Activated T-helper 1 cell treated with anti-CD3 and anti-CD28 coated beads, Interleukin-12 subunit alpha, Interleukin-12 subunit beta, Interleukin-2, Interleukin-4 antibody, amounts not matched to agents 30 ng/mL and 10 ng/mL and 1 ng/mL, durations not matched to agents 14 hours and 24 hours and 36 hours (primary cell): Measurements from ENCODE around the gene VSIG8. TPM values are rescaled to one million over a fixed set of nuclear protein-coding genes. Genes with fewer than 3 reads are reported as not detected.
A peak's percentile ranks its signal among the peaks of the same experiment; 100 is the strongest.

ENCODE experiments used
- DNase-seq: peaks from one replicate; pipeline ENCODE4 v3.0.0; 2021; ENCODE audit warnings: low spot score
- H3K27ac Mint-ChIP-seq: one replicate; pipeline ENCODE4 v1.8.0; 2021; ENCODE audit warnings: mild to moderate bottlenecking, mixed read lengths
- H3K27me3 Mint-ChIP-seq: one replicate; pipeline ENCODE4 v1.8.0; 2022; ENCODE audit warnings: mild to moderate bottlenecking, moderate library complexity, mixed read lengths; ENCODE audit not compliant: insufficient read depth
- H3K36me3 Mint-ChIP-seq: one replicate; pipeline ENCODE4 v1.8.0; 2021; ENCODE audit warnings: low read depth, mixed read lengths
- H3K4me1 Mint-ChIP-seq: one replicate; pipeline ENCODE4 v1.8.0; 2021; ENCODE audit warnings: low read depth, mixed read lengths
- H3K4me3 Mint-ChIP-seq: one replicate; pipeline ENCODE4 v1.8.0; 2021; ENCODE audit warnings: mild to moderate bottlenecking, moderate library complexity, mixed read lengths
- H3K9me3 Mint-ChIP-seq: one replicate; pipeline ENCODE4 v1.8.0; 2021; ENCODE audit warnings: mixed read lengths
- intact Hi-C: fragments of 100-400 bp; cut with micrococcal nuclease; formaldehyde crosslinking; loops from one replicate; pipeline ENCODE4 v1.15.1; 2024
- total RNA-seq: library from RNA; stranded (reverse); gene quantifications from 2 replicates; pipeline ENCODE4 v1.2.3, GENCODE V29; 2022

Gene VSIG8
- total RNA-seq, 1 donor from 2014 or later, result not detected

DNA sequence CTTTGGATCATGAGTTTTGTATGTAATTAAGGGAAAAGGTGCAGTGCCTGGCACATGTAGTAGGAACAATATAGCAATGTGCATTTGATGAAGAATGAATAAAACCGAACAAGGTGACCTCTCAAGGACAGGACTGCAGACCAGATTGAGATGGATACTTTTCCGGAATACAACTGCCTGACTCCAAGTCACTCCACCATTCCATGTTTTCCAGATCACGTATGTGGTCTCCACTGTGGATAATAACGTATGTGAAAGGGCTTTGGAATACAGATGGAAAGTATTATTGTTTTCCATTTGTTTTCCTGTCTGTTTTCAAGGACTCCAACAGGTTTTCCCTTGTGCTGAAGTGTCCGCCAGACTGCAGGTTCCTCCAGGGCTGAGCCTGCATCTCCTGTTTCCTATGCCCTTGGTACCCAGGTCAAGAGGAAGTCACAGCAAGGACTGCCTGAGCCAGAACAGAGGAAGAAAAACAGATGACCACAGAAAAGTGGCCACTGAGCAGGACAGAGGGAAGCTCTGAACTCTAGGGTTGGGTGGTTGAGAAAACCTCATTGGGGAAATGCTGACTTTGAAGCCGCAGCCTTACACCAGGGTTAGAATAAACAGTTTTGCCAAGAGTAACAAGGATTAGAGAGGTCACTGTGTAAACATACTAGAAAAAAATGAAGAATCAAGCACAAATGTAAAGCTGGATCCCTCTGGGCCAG lies 33.5 kb upstream of the VSIG8 start:
- intact Hi-C loops, result no loop called here
- no peak overlapping the region for H3K4me3 Mint-ChIP-seq
- H3K4me1 Mint-ChIP-seq, result peaks cover 13% of the 10 kb centered on the region
- no peaks in the 10 kb centered on the region for H3K36me3 Mint-ChIP-seq
- peaks cover 15% of the 10 kb centered on the region for H3K27me3 Mint-ChIP-seq
- H3K27ac Mint-ChIP-seq, result no peak overlapping the region
- no peaks in the 10 kb centered on the region for H3K9me3 Mint-ChIP-seq
- no peak for DNase-seq

DNA sequence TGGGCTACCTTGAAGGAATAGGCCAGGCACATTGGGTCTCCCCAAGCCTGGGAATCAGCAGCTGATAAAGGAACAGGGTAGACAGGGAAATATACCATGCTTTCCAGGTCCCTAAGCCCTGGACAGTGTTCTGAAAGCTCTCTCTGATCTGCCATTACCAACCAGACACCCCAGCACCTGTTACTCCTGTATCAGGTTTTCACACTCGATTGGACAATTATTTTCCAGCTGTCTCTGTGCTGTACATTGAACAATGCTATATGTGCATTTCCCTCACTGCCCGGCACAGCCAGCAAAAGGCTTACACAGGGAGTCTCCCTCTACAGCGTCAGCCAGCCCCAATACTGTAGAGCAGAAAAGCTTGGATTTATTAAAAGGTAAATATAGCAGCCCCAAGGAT lies 32.8 kb upstream of the VSIG8 start:
- Mint-ChIP-seq H3K36me3 (no peaks in the 10 kb centered on the region), H3K27ac (no peak overlapping the region), H3K4me3 (no peak overlapping the region), H3K4me1 (peaks cover 7% of the 10 kb centered on the region), H3K27me3 (peaks cover 15% of the 10 kb centered on the region), H3K9me3 (no peaks in the 10 kb centered on the region)
- intact Hi-C loops, result no loop called here
- DNase-seq, result no peak

DNA sequence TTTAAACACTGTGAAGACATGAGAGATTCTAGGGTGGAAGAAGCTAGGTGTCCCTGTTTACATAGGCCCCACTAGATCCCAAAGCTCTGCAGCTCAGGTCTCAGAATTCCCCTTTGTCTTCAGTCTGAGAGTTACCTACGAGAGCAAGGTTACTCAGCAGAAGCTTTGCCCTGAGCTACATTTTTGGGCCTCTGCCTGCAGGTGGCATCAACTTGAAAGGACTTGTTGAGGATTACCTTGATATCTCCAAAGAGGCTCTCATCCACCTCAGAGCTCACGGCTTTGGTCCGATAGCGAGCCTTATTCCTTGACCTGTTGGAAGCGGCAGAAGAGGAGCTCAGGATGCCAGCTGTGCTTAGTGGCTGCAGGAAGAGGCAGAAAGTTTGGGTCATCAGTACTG lies 30.5 kb upstream of the VSIG8 start:
- no peak overlapping the region for H3K4me3 Mint-ChIP-seq
- H3K27ac Mint-ChIP-seq, result no peak overlapping the region
- intact Hi-C loops, result loop anchor here (1.0 to 5.0 kb wide), 2 partner anchors 114 to 731 kb away; no protein-coding TSS in a partner anchor
- H3K36me3 Mint-ChIP-seq, result no peaks in the 10 kb centered on the region
- no peaks in the 10 kb centered on the region for H3K9me3 Mint-ChIP-seq
- no peak for DNase-seq
- peaks cover 12% of the 10 kb centered on the region for H3K4me1 Mint-ChIP-seq
- peaks cover 18% of the 10 kb centered on the region for H3K27me3 Mint-ChIP-seq

DNA sequence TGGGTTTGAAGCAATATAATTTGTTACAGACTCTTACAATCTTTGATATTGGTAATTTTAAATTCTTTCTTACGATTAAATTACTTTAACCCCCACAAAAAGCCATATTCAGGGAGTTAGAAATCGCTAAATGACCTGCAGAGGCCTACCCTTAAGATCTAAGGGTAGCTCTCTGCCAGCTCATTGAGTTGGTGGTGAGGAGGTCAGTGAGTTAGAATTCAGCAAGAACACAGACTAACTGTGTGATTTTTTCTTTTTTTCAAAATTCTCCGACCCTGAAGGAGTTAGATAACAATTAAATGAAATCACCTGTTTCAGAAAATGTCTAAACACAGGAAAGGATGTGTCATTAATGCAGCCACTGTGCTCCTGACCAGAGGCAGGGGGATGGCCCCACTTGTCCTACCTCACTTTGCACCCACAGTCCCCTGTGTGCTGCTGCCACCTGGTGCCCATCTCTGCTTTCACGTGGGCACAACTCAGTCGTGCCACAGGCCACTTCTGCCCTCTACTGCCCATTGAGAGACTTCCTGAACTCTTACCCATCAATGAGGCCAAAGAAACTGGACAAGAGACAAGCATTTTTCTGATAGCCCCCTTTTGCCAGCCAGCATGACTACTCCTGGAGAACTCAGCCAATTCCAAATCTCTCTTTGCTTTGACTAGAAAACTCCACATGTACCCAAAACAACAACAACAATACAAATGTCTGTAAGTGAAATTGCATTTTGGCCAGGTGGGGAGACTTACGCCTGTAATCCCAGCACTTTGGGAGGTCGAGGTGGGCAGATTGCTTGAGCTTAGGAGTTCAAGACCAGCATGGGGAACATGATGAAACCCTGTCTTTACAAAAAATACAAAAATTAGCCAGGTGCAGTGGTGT lies 29.1 kb upstream of the VSIG8 start:
- H3K27me3 Mint-ChIP-seq, result peaks cover 17% of the 10 kb centered on the region
- H3K9me3 Mint-ChIP-seq, result no peaks in the 10 kb centered on the region
- H3K4me3 Mint-ChIP-seq, result no peak overlapping the region
- intact Hi-C loops, result loop anchor here (1.0 to 5.0 kb wide), 4 partner anchors 93 to 729 kb away; partner anchors contain the start of gene DUSP23
- no peaks in the 10 kb centered on the region for H3K36me3 Mint-ChIP-seq
- H3K4me1 Mint-ChIP-seq, result peaks cover 12% of the 10 kb centered on the region
- H3K27ac Mint-ChIP-seq, result no peak overlapping the region
- DNase-seq, result peak; percentile 64

DNA sequence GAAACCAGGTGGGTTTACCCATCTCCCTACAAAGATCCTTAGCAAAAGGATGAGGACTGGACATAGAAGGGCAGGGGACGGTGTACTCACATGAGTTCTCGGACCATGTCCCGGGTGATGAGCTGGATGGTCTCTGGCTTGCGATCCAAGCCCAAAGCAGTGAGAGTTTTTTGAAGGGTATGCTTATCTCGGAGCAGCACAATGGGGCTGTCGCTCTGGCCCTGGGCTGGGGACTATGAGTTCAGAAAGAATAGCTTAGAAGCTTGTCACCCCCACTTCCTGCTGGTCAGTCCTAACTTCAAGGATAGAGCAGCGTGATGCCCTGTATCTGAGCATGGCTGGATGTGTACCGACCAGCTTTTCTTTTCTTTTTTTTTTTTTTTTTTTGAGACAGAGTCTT lies 27.9 kb upstream of the VSIG8 start:
- H3K36me3 Mint-ChIP-seq, result no peaks in the 10 kb centered on the region

DNA sequence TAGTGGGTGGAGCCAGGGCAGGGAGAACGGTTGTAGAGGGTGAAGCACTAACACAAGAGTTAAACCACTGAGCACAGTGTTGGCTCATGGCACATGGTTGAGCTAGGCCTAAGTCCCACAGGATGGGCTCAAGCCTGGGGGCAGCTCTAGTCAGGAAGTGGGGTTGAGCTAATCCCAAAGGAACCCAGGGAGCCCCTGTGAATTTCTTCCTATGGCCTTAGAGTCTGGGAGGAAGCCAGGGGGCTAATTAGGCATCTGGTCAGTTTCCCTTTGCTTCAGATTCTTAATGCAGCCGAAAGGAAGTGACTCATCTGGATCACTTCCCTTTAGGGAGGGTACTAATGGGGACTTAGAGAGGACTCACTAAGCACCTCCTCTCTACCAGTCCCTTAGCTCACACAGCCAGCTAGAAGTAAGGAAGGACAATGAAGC lies 27.4 kb upstream of the VSIG8 start:
- no peak for DNase-seq
- no peaks in the 10 kb centered on the region for H3K9me3 Mint-ChIP-seq
- no peak overlapping the region for H3K27ac Mint-ChIP-seq
- intact Hi-C loops, result loop anchor here (2.0 to 5.0 kb wide), 2 partner anchors 63 to 728 kb away; partner anchors contain the start of gene SLAMF8
- peaks cover 10% of the 10 kb centered on the region for H3K27me3 Mint-ChIP-seq
- H3K4me3 Mint-ChIP-seq, result no peak overlapping the region
- peaks cover 12% of the 10 kb centered on the region for H3K4me1 Mint-ChIP-seq
- H3K36me3 Mint-ChIP-seq, result no peaks in the 10 kb centered on the region

More for the DNA sequence above, 27.9 kb upstream of the VSIG8 start:
- intact Hi-C loops, result loop anchor here (5.0 kb wide), 1 partner anchor 728 kb away; no protein-coding TSS in a partner anchor
- no peak for DNase-seq
- H3K27me3 Mint-ChIP-seq, result peaks cover 15% of the 10 kb centered on the region
- H3K4me3 Mint-ChIP-seq, result no peak overlapping the region
- no peaks in the 10 kb centered on the region for H3K9me3 Mint-ChIP-seq
- H3K4me1 Mint-ChIP-seq, result peaks cover 12% of the 10 kb centered on the region
- H3K27ac Mint-ChIP-seq, result no peak overlapping the region

DNA sequence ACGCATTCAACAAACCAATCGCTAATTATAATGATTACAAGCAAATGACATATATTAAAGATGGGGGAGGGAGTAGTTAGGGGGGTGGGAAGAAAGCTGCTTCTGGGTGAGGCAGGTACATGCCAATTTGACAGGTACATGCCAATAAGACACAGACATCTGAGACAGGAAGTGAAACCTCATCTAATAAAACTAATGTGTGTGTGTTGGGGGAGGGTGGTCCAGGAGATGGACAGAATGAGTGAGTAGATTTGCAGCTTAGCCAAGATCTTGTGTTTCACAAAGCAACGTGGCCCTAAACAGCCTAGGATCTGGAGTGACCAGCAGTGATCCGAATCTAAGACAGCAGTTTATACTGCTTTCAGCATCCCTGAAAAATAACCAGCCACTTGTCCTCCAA lies 26.7 kb upstream of the VSIG8 start:
- no peak overlapping the region for H3K4me3 Mint-ChIP-seq
- intact Hi-C loops, result loop anchor here (2.0 kb wide), 1 partner anchor 62 kb away; the partner anchor contains the start of gene SLAMF8

DNA sequence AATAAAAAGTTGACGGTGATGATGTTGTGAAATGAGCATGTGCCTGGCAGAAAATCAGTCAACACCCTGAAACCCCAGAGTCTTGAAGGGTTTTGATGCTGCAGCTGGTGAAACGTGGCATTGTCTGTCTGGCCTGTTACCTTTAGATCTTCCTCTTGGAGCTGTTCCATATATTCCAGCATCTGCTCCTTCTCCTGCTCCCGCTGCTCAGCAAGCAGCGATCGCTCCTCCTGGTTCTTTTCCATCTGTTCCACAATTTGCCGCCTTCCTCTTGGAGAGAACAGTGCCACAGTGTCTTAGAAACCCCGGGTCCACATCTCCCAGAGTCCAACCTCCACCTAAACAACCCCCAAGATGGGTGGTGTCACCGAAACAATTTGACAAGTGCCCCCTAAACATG lies 21.8 kb upstream of the VSIG8 start:
- Mint-ChIP-seq H3K36me3 (no peaks in the 10 kb centered on the region), H3K4me3 (no peak overlapping the region), H3K27me3 (peaks cover 10% of the 10 kb centered on the region), H3K27ac (no peak overlapping the region), H3K9me3 (no peaks in the 10 kb centered on the region), H3K4me1 (no peaks in the 10 kb centered on the region)
- DNase-seq, result no peak
- intact Hi-C loops, result no loop called here

More for the DNA sequence above, 26.7 kb upstream of the VSIG8 start:
- no peak overlapping the region for H3K27ac Mint-ChIP-seq
- no peak for DNase-seq
- H3K9me3 Mint-ChIP-seq, result no peaks in the 10 kb centered on the region
- H3K36me3 Mint-ChIP-seq, result no peaks in the 10 kb centered on the region
- H3K4me1 Mint-ChIP-seq, result peaks cover 12% of the 10 kb centered on the region
- H3K27me3 Mint-ChIP-seq, result peaks cover 13% of the 10 kb centered on the region

DNA sequence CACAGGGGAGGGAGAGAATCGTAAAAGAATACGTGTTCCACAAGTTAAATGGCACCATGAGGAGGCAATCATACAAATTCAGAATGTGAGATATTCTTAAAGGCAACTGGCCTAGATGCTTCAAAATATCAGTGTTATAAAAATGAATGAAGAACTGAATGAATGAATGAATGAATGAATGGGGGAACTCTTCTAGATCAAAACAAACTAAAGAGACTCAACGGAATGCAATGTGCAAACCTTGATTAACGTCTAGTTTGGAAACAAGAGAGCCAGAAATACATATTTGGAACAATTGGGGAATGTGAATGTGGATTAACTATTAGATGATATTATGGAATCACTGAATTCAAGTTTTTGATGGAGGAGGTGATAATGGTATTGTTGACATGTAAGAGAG lies 20.7 kb upstream of the VSIG8 start:
- DNase-seq, result no peak
- Mint-ChIP-seq H3K27me3 (peaks cover 11% of the 10 kb centered on the region), H3K27ac (no peak overlapping the region), H3K9me3 (no peaks in the 10 kb centered on the region), H3K4me1 (no peaks in the 10 kb centered on the region), H3K36me3 (no peaks in the 10 kb centered on the region), H3K4me3 (no peak overlapping the region)
- intact Hi-C loops, result no loop called here

DNA sequence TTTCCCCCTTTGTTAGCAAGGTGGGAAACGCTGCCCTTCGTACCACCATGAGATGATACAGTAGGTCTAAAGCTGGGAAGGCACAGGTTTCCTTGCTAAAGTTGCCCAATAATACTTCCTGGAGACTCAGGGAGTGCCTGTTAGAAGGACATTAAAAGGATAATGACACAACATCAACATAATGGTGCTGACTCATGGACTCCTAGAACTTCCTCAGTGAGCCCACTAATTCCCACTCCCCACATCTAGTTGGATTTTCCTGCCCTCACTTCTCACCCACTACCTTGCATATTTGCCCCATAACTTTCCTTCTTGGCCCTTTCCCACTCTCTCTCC lies 20.0 kb upstream of the VSIG8 start:
- H3K4me1 Mint-ChIP-seq, result no peaks in the 10 kb centered on the region
- H3K27me3 Mint-ChIP-seq, result peaks cover 6% of the 10 kb centered on the region
- H3K36me3 Mint-ChIP-seq, result no peaks in the 10 kb centered on the region
- H3K9me3 Mint-ChIP-seq, result no peaks in the 10 kb centered on the region
- intact Hi-C loops, result no loop called here
- DNase-seq, result no peak
- no peak overlapping the region for H3K27ac Mint-ChIP-seq
- H3K4me3 Mint-ChIP-seq, result no peak overlapping the region

DNA sequence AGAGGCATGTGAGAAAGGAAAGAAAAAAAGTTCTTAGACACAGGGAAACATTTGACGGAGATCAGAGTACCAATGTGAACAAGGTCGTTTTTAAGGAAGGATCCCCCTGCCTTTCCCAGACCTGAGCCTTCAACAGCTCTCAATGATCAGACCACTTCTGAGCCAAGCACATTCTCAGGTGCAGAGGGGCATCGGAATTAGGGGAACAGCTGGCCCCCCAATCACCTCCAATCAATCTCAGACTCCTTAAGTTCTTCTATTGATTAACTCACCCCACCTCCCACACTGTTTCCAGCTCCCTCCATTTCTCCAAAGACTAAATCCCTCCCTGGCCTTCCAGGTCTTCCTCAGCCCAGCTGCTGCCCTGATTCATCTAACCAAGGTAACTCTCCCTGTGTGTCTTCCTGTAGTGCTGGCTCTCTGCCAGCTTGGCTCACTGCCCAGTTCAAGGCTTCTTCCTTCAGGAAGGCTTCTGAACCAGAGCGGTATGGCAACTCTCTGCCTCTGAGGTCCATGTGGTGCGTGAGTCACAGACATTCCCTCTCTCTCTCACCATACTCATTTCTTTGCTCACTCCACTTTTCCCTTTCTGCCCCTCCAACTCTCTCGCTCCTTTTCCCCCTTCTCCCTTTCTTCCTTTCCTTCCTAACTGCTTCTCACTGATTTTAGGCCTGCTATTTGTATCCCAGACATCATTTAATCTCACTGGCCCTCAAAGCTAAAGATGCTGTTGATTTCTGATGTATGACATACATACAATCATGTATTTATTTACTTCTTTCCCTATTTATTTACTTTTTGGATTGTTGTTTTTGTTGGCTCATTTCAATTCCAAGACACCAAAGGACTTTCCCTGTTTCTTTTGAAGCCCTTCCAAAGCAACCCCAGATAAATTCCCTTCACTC lies 19.4 kb upstream of the VSIG8 start:
- DNase-seq, result no peak
- Mint-ChIP-seq H3K4me3 (no peak overlapping the region), H3K27me3 (peaks cover 6% of the 10 kb centered on the region), H3K36me3 (no peaks in the 10 kb centered on the region), H3K9me3 (no peaks in the 10 kb centered on the region), H3K27ac (no peak overlapping the region), H3K4me1 (no peaks in the 10 kb centered on the region)
- intact Hi-C loops, result no loop called here

DNA sequence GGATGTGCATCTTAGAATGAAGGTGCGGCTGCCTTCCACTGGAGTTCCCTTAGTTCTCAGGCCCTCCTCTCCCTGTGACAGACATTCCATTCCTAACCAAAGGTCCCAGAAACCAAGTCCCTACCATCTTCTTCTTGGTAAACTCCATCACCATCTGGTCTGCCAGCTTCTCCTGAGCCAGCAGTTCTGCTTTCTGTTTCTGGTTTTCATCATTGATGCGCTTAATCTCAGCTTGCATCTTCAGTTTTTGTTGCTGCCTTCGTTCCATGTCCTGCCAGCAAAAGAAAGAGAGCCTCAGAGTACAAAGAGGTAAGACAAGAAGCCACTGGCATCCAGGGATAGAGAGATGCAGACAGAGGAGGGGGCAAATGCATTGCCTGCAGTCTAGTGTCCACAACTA lies 18.0 kb upstream of the VSIG8 start:
- Mint-ChIP-seq H3K36me3 (no peaks in the 10 kb centered on the region), H3K27ac (no peak overlapping the region), H3K9me3 (no peaks in the 10 kb centered on the region), H3K4me3 (no peak overlapping the region), H3K4me1 (no peaks in the 10 kb centered on the region), H3K27me3 (peaks cover 6% of the 10 kb centered on the region)
- intact Hi-C loops, result no loop called here
- DNase-seq, result no peak
